ENCODE results near the gene ESR2. TPM values are rescaled to one million over a fixed set of nuclear protein-coding genes. Genes with fewer than 3 reads are reported as not detected.

Gene ESR2
- total RNA-seq, 1 experiment from 2014 or later = 0.03 TPM

GRCh38 chr14:64279704-64280668 is 14.2 kb downstream of the ESR2 start:
- DNase-seq (ENCODE audit: low read depth, low spot score) = no peak
- in situ Hi-C loops (cut with HindIII; ENCODE audit: low pct_unique_long_range_greater_than_20kb, low sequenced_read_pairs) = no loop called here

- in situ Hi-C loops (cut with HindIII; ENCODE audit: low pct_unique_long_range_greater_than_20kb, low sequenced_read_pairs) = no loop called here
- no peak for DNase-seq (ENCODE audit: low read depth, low spot score)
Observed at GRCh38 chr14:64278458-64278857, 15.7 kb downstream of the ESR2 start.

GRCh38 chr14:64272019-64272418 is 22.2 kb downstream of the ESR2 start:
- no peak for DNase-seq (ENCODE audit: low read depth, low spot score)
- in situ Hi-C loops (cut with HindIII; ENCODE audit: low pct_unique_long_range_greater_than_20kb, low sequenced_read_pairs) = no loop called here

GRCh38 chr14:64266239-64266638 is 27.9 kb downstream of the ESR2 start:
- in situ Hi-C loops (cut with HindIII; ENCODE audit: low pct_unique_long_range_greater_than_20kb, low sequenced_read_pairs) = no loop called here
- peak; percentile 28 for DNase-seq (ENCODE audit: low read depth, low spot score)

- DNase-seq (ENCODE audit: low read depth, low spot score) = no peak
- in situ Hi-C loops (cut with HindIII; ENCODE audit: low pct_unique_long_range_greater_than_20kb, low sequenced_read_pairs) = no loop called here
Observed at GRCh38 chr14:64265222-64265621, 28.9 kb downstream of the ESR2 start.

- in situ Hi-C loops (cut with HindIII; ENCODE audit: low pct_unique_long_range_greater_than_20kb, low sequenced_read_pairs) = no loop called here
- no peak for DNase-seq (ENCODE audit: low read depth, low spot score)
Observed at GRCh38 chr14:64260418-64260817, 33.8 kb downstream of the ESR2 start.

GRCh38 chr14:64255756-64256155 is 38.4 kb downstream of the ESR2 start:
- in situ Hi-C loops (cut with HindIII; ENCODE audit: low pct_unique_long_range_greater_than_20kb, low sequenced_read_pairs) = no loop called here
- DNase-seq (ENCODE audit: low read depth, low spot score) = no peak

GRCh38 chr14:64253672-64254071 is 40.5 kb downstream of the ESR2 start:
- in situ Hi-C loops (cut with HindIII; ENCODE audit: low pct_unique_long_range_greater_than_20kb, low sequenced_read_pairs) = no loop called here
- DNase-seq (ENCODE audit: low read depth, low spot score) = no peak

GRCh38 chr14:64249363-64249762 is 44.8 kb downstream of the ESR2 start:
- peak; percentile 41 for DNase-seq (ENCODE audit: low read depth, low spot score)
- in situ Hi-C loops (cut with HindIII; ENCODE audit: low pct_unique_long_range_greater_than_20kb, low sequenced_read_pairs) = no loop called here

GRCh38 chr14:64248689-64249088 is 45.5 kb downstream of the ESR2 start:
- in situ Hi-C loops (cut with HindIII; ENCODE audit: low pct_unique_long_range_greater_than_20kb, low sequenced_read_pairs) = no loop called here
- no peak for DNase-seq (ENCODE audit: low read depth, low spot score)

GRCh38 chr14:64247195-64247594 is 47.0 kb downstream of the ESR2 start:
- no peak for DNase-seq (ENCODE audit: low read depth, low spot score)
- in situ Hi-C loops (cut with HindIII; ENCODE audit: low pct_unique_long_range_greater_than_20kb, low sequenced_read_pairs) = no loop called here

- in situ Hi-C loops (cut with HindIII; ENCODE audit: low pct_unique_long_range_greater_than_20kb, low sequenced_read_pairs) = no loop called here
Observed at GRCh38 chr14:64246688-64247087, 47.5 kb downstream of the ESR2 start.

GRCh38 chr14:64245491-64245890 is 48.7 kb downstream of the ESR2 start:
- DNase-seq (ENCODE audit: low read depth, low spot score) = no peak

More at GRCh38 chr14:64246688-64247087, 47.5 kb downstream of the ESR2 start:
- no peak for DNase-seq (ENCODE audit: low read depth, low spot score)

GRCh38 chr14:64244279-64244678 is 49.9 kb downstream of the ESR2 start:
- DNase-seq (ENCODE audit: low read depth, low spot score) = peak; percentile 45
- in situ Hi-C loops (cut with HindIII; ENCODE audit: low pct_unique_long_range_greater_than_20kb, low sequenced_read_pairs) = no loop called here

More at GRCh38 chr14:64245491-64245890, 48.7 kb downstream of the ESR2 start:
- in situ Hi-C loops (cut with HindIII; ENCODE audit: low pct_unique_long_range_greater_than_20kb, low sequenced_read_pairs) = no loop called here

- DNase-seq (ENCODE audit: low read depth, low spot score) = no peak
- in situ Hi-C loops (cut with HindIII; ENCODE audit: low pct_unique_long_range_greater_than_20kb, low sequenced_read_pairs) = no loop called here
Observed at GRCh38 chr14:64238631-64239030, 55.5 kb downstream of the ESR2 start.

- DNase-seq (ENCODE audit: low read depth, low spot score) = no peak
- in situ Hi-C loops (cut with HindIII; ENCODE audit: low pct_unique_long_range_greater_than_20kb, low sequenced_read_pairs) = no loop called here
Observed at GRCh38 chr14:64238049-64238448, 56.1 kb downstream of the ESR2 start.

- in situ Hi-C loops (cut with HindIII; ENCODE audit: low pct_unique_long_range_greater_than_20kb, low sequenced_read_pairs) = no loop called here
- DNase-seq (ENCODE audit: low read depth, low spot score) = no peak
Observed at GRCh38 chr14:64235652-64236640, 58.2 kb downstream of the ESR2 start.

All from SK-MEL-5 (cell line).